22Rv1 (cell line): ENCODE data around the gene DNAH8.

Experiments
- CTCF ChIP-seq: fragments of 450-650 bp; IDR thresholded peaks from 2 replicates; pipeline ENCODE4 v1.5.1; 2017; ENCODE audit warnings: mild to moderate bottlenecking
- ZFX ChIP-seq: fragments of 450-650 bp; IDR thresholded peaks from 2 replicates; pipeline ENCODE4 v1.6.1; 2017; ENCODE audit warnings: antibody characterized with exemption, borderline replicate concordance

- TF ChIP-seq CTCF (no peak), ZFX (no peak)
These were observed 362.9 kb downstream of the DNAH8 start for GRCh38 chr6:39077882-39078594.
